Pancreas (tissue), 10 donors: ENCODE results near the gene TAS2R30. TPM values are rescaled to one million over a fixed set of nuclear protein-coding genes. Genes with fewer than 3 reads are reported as not detected.

Experiments used
- ATAC-seq, 4 donors: fragments of 200-7000 bp; cut with Tn5 transposase; one replicate each; pipeline versions ENCODE4 v1.8.0 to v1.9.1; 2020; ENCODE audit warnings: mild to moderate bottlenecking in 4 of 4, moderate library complexity in 4 of 4
- DNase-seq, 6 donors: peaks; one replicate each; pipeline ENCODE4 v3.0.0-alpha.2; 2020
- FAIRE-seq: peaks from 2 replicates; lab custom pipeline; 2012; peaks lifted over from hg19 to GRCh38; lab: Jason Lieb, UNC
- H3K27ac ChIP-seq, 4 donors: fragments of 200-600 bp; sonication (generic); 1 replicate in 3 of 4; 2 replicates in 1 of 4; pipeline versions ENCODE4 v1.5.0 to v1.8.0; 2020
- H3K27me3 ChIP-seq, 4 donors: fragments of 200-600 bp; one replicate each; pipeline ENCODE4 v1.8.0; 2021
- H3K36me3 ChIP-seq, 3 donors: fragments of 200-600 bp; sonication (generic) in 1 of 3; one replicate each; pipeline versions ENCODE4 v1.5.0 to v1.8.0; 2020 to 2021
- H3K4me1 ChIP-seq, 3 donors: fragments of 200-600 bp; one replicate each; pipeline ENCODE4 v1.8.0; 2021
- H3K4me3 ChIP-seq, 4 donors: fragments of 200-600 bp; sonication (generic) in 2 of 4; one replicate each; pipeline versions ENCODE4 v1.5.0 to v1.8.0; 2020 to 2021
- H3K9me3 ChIP-seq, 4 donors: fragments of 200-600 bp; one replicate each; pipeline ENCODE4 v1.8.0; 2021
- WGBS, 2 donors: extraction: QIAGEN DNeasy Blood & Tissue Kit; methylation state at CpG; one replicate each; pipeline ENCODE4 v1.1.7; 2013; 5-methylcytosine and 5-hydroxymethylcytosine counted together
- intact Hi-C, 3 donors: fragments of 100-400 bp; cut with DNase I; formaldehyde crosslinking; loops; one replicate each; pipeline versions ENCODE4 v1.11.1 to v1.14.2; 2022
- polyA plus RNA-seq, 2 donors: library from polyadenylated mRNA; stranded (reverse); fragments of 200-250 nt; gene quantifications; one replicate each; pipeline ENCODE4 v1.2.3, GENCODE V29; 2013
- total RNA-seq, 6 donors: library from RNA; stranded (reverse); fragmentation: NEBNext Ultra II Directional in 4 of 6; extraction: Animal tissue kit (Norgen Biotek cat#: 25700) in 4 of 6; gene quantifications; one replicate each; pipeline versions ENCODE4 v1.2.1 to v1.2.4, GENCODE V29; 2021 to 2023
- TF ChIP-seq, protein P1 (sequence below), 4 donors: fragments of 200-600 bp; sonication (generic) in 3 of 4; IDR thresholded peaks; one replicate each; pipeline versions ENCODE4 v1.5.0 to v1.8.0; 2021; ENCODE audit warnings: antibody characterized with exemption in 4 of 4
- donor health status: healthy with polysubstance abuse.
- donor health status: DM: no; HTN: no; CAD: no; lungs with moderate emphysema.
- donor health status: DM: no; HTN: no; CAD: no.
- donor health status: control.
- donor health status: control.
- donor health status: Bipolar disorder and iron deficiency.
- donor health status: DM: yes; HTN: yes; CAD: no.
- donor health status: DM: no; HTN: no; CAD: no.
- donor health status: DM: no; HTN: no; CAD: no.
- donor health status: DM: yes; HTN: yes; CAD: no.

Gene TAS2R30
- total and polyA plus RNA-seq, 8 donors = 0.98 to 2.6 (median 1.5) TPM; not detected in 2

DNA sequence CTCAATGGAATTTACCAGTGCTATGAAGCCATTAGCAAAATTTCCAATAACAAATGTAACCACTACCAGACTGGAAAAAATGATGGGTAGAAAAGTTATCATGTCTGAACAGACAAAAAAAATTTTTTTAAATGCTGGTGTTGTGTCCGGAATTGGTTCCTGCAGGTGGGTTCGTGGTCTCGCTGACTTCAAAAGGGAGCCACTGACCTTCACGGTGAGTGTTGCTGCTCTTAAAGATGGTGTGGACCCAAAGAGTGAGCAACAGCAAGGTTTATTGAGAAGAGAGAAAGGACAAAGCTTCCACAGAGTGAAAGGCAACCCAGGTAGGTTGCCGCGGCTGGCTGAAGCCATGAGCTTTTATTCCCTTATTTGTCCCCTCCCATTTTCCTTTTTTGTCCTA, 42.3 kb downstream of the TAS2R30 start, which contains the start of gene TAS2R43:
TAS2R43 (minus strand) TSS at position 186 of the 400 bp plus-strand sequence; CDS start at position 102, 84 bp downstream.
- no peak for DNase-seq
- H3K27me3 ChIP-seq = no peaks in the 10 kb centered on the region
- H3K9me3 ChIP-seq = no peaks in the 10 kb centered on the region
- ATAC-seq = no peak
- H3K4me1 ChIP-seq = no peaks in the 10 kb centered on the region
- TF ChIP-seq, protein P1, sequence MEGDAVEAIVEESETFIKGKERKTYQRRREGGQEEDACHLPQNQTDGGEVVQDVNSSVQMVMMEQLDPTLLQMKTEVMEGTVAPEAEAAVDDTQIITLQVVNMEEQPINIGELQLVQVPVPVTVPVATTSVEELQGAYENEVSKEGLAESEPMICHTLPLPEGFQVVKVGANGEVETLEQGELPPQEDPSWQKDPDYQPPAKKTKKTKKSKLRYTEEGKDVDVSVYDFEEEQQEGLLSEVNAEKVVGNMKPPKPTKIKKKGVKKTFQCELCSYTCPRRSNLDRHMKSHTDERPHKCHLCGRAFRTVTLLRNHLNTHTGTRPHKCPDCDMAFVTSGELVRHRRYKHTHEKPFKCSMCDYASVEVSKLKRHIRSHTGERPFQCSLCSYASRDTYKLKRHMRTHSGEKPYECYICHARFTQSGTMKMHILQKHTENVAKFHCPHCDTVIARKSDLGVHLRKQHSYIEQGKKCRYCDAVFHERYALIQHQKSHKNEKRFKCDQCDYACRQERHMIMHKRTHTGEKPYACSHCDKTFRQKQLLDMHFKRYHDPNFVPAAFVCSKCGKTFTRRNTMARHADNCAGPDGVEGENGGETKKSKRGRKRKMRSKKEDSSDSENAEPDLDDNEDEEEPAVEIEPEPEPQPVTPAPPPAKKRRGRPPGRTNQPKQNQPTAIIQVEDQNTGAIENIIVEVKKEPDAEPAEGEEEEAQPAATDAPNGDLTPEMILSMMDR (IDR thresholded peaks at IDR 0.05) = no peak
- H3K4me3 ChIP-seq = no peak within 1 kb of the TSS
- no peak within 1 kb of the TSS for H3K27ac ChIP-seq
- no peaks in the 10 kb centered on the region for H3K36me3 ChIP-seq
- FAIRE-seq = no peak
- WGBS, 2 donors = 96 to 98% methylated on average over 3 to 6 of the region's 6 CpGs
- intact Hi-C loops = no loop called here

DNA sequence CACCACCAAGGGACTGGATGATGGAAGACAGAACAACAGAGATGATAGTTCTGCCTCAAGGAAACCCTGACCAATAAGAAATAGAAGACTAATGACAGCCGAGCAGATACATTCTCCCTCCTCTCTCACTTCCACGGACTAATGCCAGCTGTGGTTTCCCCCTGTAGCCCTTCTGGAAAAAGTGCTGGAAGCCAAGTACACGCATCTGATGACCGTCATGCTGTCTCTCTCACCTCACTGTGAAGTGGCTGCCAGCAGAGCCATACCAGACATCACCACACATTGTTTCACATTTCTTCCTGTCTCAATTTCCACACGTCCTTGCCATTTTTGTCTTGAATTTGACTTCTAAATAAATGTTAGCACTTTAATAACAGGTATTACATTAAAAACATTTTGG, 45.2 kb downstream of the TAS2R30 start:
- H3K9me3 ChIP-seq = no peaks in the 10 kb centered on the region
- no peak overlapping the region for H3K4me3 ChIP-seq
- TF ChIP-seq, protein P1 (IDR thresholded peaks at IDR 0.05) = no peak
- no peak for DNase-seq
- intact Hi-C loops = no loop called here
- H3K27ac ChIP-seq = no peak overlapping the region
- 0 to 90% methylated on average over 1 to 5 of the region's 5 CpGs for WGBS, 2 donors
- no peak for ATAC-seq
- H3K36me3 ChIP-seq = no peaks in the 10 kb centered on the region
- H3K4me1 ChIP-seq = no peaks in the 10 kb centered on the region
- H3K27me3 ChIP-seq = no peaks in the 10 kb centered on the region
- FAIRE-seq = no peak

DNA sequence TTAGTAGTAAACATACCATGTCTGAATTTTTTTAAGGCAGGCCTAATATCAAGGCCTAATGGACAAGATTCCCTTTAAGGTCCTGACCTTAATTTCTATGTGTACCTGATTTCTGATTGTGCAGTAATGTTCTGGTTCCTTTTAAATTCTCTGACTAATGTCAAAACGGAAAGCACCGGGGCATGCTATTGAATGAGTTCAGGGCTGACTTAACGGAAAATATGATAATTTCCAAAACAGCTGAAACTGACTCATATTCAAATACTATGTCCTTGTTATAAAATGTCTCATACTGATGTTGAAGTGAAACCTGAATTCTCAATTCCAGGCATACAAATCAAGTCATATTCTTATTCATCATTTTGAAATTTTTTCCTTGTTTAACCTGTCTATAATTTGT, 49.0 kb downstream of the TAS2R30 start:
- Histone ChIP-seq H3K27me3 (no peaks in the 10 kb centered on the region), H3K27ac (no peak overlapping the region), H3K9me3 (no peaks in the 10 kb centered on the region), H3K4me1 (no peaks in the 10 kb centered on the region), H3K4me3 (no peak overlapping the region), H3K36me3 (no peaks in the 10 kb centered on the region)
- no peak for DNase-seq
- intact Hi-C loops = no loop called here
- no peak for FAIRE-seq
- no peak for ATAC-seq
- TF ChIP-seq, protein P1 (IDR thresholded peaks at IDR 0.05) = no peak
- WGBS, 2 donors = 100% methylated on average over 3 of the region's 3 CpGs; no CpG with 5 or more reads in 1 of the 2 donors

Other genes with a start within 250 kb of the TAS2R30 start
- gene TAS2R13, start 225.1 kb downstream of the TAS2R30 start, total RNA-seq = under 1 TPM; 0.47 to 0.91 (median 0.72) TPM
- gene TAS2R13, start 225.1 kb downstream of the TAS2R30 start, polyA plus RNA-seq = not detected
- gene PRH2, start 205.4 kb downstream of the TAS2R30 start, total RNA-seq = not detected
- under 1 TPM in 1 of 2 donors, not detected in 1; 0.42 TPM for gene PRH2, start 205.4 kb downstream of the TAS2R30 start, polyA plus RNA-seq
- 1 to 10 TPM in 1 of 6 donors, under 1 TPM in 5; 0.83 to 1.7 (median 0.88) TPM for gene TAS2R14, start 195.4 kb downstream of the TAS2R30 start, total RNA-seq
- gene TAS2R14, start 195.4 kb downstream of the TAS2R30 start, polyA plus RNA-seq = 1 to 10 TPM in 1 of 2 donors, under 1 TPM in 1; 0.91 to 1.5 TPM
- gene TAS2R50, start 147.7 kb downstream of the TAS2R30 start, total RNA-seq = under 1 TPM; 0.40 to 0.74 (median 0.60) TPM
- not detected for gene TAS2R50, start 147.7 kb downstream of the TAS2R30 start, polyA plus RNA-seq
- under 1 TPM; 0.42 to 0.98 (median 0.76) TPM for gene TAS2R20, start 136.3 kb downstream of the TAS2R30 start, total RNA-seq
- under 1 TPM in 1 of 2 donors, not detected in 1; 0.35 TPM for gene TAS2R20, start 136.3 kb downstream of the TAS2R30 start, polyA plus RNA-seq
- 1 to 10 TPM in 3 of 6 donors, under 1 TPM in 3; 0.76 to 2.0 (median 1.2) TPM for gene TAS2R19, start 112.0 kb downstream of the TAS2R30 start, total RNA-seq
- under 1 TPM; 0.19 to 0.28 TPM for gene TAS2R19, start 112.0 kb downstream of the TAS2R30 start, polyA plus RNA-seq
- gene TAS2R31, start 103.2 kb downstream of the TAS2R30 start, total RNA-seq = 1 to 10 TPM in 5 of 6 donors, under 1 TPM in 1; 0.85 to 2.9 (median 1.6) TPM
- under 1 TPM; 0.23 TPM for gene TAS2R31, start 103.2 kb downstream of the TAS2R30 start, polyA plus RNA-seq
- gene TAS2R46, start 72.3 kb downstream of the TAS2R30 start, total RNA-seq = under 1 TPM; 0.43 to 0.61 (median 0.55) TPM
- not detected for gene TAS2R46, start 72.3 kb downstream of the TAS2R30 start, polyA plus RNA-seq
- under 1 TPM in 4 of 6 donors, not detected in 2; 0.17 to 0.28 (median 0.22) TPM for gene TAS2R43, start 42.3 kb downstream of the TAS2R30 start, total RNA-seq
- under 1 TPM in 1 of 2 donors, not detected in 1; 0.16 TPM for gene TAS2R43, start 42.3 kb downstream of the TAS2R30 start, polyA plus RNA-seq
- 1 to 10 TPM; 1.9 to 5.5 (median 3.3) TPM for gene SMIM10L1, start 36.5 kb upstream of the TAS2R30 start, total RNA-seq
- gene SMIM10L1, start 36.5 kb upstream of the TAS2R30 start, polyA plus RNA-seq = 1 to 10 TPM; 4.2 to 6.4 TPM
- gene TAS2R42, start 52.3 kb upstream of the TAS2R30 start, total RNA-seq = not detected
- gene TAS2R42, start 52.3 kb upstream of the TAS2R30 start, polyA plus RNA-seq = not detected
- gene PRB3, start 135.1 kb upstream of the TAS2R30 start, total RNA-seq = not detected
- gene PRB3, start 135.1 kb upstream of the TAS2R30 start, polyA plus RNA-seq = not detected
- gene PRB4, start 175.8 kb upstream of the TAS2R30 start, total RNA-seq = not detected
- gene PRB4, start 175.8 kb upstream of the TAS2R30 start, polyA plus RNA-seq = not detected